ENCODE results near the gene ACOX2.

The ACOX2 gene

DNA sequence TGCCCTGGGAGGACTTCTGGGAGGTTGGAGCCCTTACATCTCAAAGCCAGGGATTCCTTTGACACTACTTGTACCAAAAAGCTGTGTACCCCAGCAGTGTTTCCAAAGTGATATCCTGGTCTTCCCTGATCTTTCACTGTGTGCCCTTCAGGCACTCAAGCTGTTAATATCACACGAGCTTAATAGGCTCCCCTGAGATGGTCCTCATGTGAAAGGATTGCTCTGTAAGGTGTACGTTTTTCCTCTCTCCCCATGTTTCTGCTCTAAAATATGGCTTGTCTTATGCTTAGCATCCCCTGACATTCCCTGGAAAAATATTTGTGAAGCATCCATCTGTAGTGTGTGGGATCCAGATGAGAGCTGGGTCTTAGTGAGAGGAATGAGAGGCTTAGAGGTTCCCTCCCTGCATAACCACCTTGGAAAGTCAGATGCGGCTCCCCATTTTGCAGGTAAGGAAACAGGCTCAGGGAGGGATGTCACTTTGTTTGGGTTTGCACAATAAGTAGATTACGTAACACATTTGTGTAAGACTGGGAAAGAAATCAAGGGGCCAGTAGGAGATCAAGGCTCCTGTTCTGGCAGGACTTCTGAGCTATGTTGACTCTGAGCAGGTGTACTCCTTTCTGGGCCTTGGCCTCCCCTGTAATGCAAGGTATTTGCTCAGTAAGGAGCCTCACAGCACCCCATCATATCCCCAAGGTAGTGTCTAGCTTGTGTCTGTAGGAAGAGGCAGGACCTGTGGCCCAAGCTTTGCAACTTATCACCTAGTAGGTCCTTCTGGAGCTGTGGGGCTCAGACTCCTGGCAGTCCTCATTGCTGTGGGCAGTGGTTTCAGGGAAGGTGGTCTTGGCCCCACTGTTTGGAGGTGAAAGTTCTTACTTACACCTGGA, 667 bp upstream of the ACOX2 start:
- no peak for TF ChIP-seq CTCF (IDR thresholded peaks at IDR 0.05; ENCODE audit: borderline replicate concordance, control extremely low read depth, extremely low read depth, insufficient read depth, missing control alignments)
- in situ Hi-C loops (cut with MboI; ENCODE audit: low sequenced_read_pairs, unreplicated experiment) = loop anchor here (10.0 kb wide), 2 partner anchors 213 to 353 kb away; no protein-coding TSS in a partner anchor
- DNase-seq (ENCODE audit: low spot score) = no peak

GRCh38 chr3:58535531-58536500, 1.2 kb downstream of the ACOX2 start:
- DNase-seq (ENCODE audit: low spot score) = no peak
- no peak for TF ChIP-seq CTCF (IDR thresholded peaks at IDR 0.05; ENCODE audit: borderline replicate concordance, control extremely low read depth, extremely low read depth, insufficient read depth, missing control alignments)
- in situ Hi-C loops (cut with MboI; ENCODE audit: low sequenced_read_pairs, unreplicated experiment) = loop anchor here (10.0 kb wide), 2 partner anchors 211 to 351 kb away; no protein-coding TSS in a partner anchor

GRCh38 chr3:58534592-58535494, 2.1 kb downstream of the ACOX2 start:
- TF ChIP-seq CTCF (IDR thresholded peaks at IDR 0.05; ENCODE audit: borderline replicate concordance, control extremely low read depth, extremely low read depth, insufficient read depth, missing control alignments) = no peak
- in situ Hi-C loops (cut with MboI; ENCODE audit: low sequenced_read_pairs, unreplicated experiment) = loop anchor here (10.0 kb wide), 2 partner anchors 210 to 350 kb away; no protein-coding TSS in a partner anchor
- DNase-seq (ENCODE audit: low spot score) = no peak

- TF ChIP-seq CTCF (IDR thresholded peaks at IDR 0.05; ENCODE audit: borderline replicate concordance, control extremely low read depth, extremely low read depth, insufficient read depth, missing control alignments) = peak; percentile 92
- in situ Hi-C loops (cut with MboI; ENCODE audit: low sequenced_read_pairs, unreplicated experiment) = loop anchor here (10.0 kb wide), 2 partner anchors 208 to 348 kb away; no protein-coding TSS in a partner anchor
- DNase-seq (ENCODE audit: low spot score) = peak; percentile 91
Observed at GRCh38 chr3:58532794-58533220, 4.2 kb downstream of the ACOX2 start.

DNA sequence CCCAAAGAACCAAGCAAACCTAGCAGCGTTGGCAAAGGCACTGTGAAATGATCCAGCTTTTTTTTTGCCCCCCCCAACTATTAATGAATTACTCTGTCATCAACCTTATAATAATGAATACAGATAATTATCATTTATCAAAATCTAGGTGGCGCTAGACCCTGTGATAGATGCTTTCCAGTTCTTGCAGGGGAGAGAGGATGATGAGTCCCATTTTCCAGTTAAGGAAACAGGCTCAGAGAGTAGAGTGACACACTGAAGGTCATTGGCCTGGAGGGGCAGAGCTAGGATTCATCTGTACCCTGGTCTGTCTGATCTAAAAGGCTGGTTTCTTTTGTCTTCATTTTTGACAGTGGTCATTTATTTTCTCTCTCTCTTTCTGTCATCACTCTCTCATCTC, 5.0 kb downstream of the ACOX2 start:
- DNase-seq (ENCODE audit: low spot score) = peak; percentile 26
- in situ Hi-C loops (cut with MboI; ENCODE audit: low sequenced_read_pairs, unreplicated experiment) = loop anchor here (10.0 kb wide), 2 partner anchors 207 to 347 kb away; no protein-coding TSS in a partner anchor
- TF ChIP-seq CTCF (IDR thresholded peaks at IDR 0.05; ENCODE audit: borderline replicate concordance, control extremely low read depth, extremely low read depth, insufficient read depth, missing control alignments) = no peak

All from GM13976 (cell line).